ENCODE data around the gene ZNF366.

Gene ZNF366, protein sequence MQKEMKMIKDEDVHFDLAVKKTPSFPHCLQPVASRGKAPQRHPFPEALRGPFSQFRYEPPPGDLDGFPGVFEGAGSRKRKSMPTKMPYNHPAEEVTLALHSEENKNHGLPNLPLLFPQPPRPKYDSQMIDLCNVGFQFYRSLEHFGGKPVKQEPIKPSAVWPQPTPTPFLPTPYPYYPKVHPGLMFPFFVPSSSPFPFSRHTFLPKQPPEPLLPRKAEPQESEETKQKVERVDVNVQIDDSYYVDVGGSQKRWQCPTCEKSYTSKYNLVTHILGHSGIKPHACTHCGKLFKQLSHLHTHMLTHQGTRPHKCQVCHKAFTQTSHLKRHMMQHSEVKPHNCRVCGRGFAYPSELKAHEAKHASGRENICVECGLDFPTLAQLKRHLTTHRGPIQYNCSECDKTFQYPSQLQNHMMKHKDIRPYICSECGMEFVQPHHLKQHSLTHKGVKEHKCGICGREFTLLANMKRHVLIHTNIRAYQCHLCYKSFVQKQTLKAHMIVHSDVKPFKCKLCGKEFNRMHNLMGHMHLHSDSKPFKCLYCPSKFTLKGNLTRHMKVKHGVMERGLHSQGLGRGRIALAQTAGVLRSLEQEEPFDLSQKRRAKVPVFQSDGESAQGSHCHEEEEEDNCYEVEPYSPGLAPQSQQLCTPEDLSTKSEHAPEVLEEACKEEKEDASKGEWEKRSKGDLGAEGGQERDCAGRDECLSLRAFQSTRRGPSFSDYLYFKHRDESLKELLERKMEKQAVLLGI

DNA sequence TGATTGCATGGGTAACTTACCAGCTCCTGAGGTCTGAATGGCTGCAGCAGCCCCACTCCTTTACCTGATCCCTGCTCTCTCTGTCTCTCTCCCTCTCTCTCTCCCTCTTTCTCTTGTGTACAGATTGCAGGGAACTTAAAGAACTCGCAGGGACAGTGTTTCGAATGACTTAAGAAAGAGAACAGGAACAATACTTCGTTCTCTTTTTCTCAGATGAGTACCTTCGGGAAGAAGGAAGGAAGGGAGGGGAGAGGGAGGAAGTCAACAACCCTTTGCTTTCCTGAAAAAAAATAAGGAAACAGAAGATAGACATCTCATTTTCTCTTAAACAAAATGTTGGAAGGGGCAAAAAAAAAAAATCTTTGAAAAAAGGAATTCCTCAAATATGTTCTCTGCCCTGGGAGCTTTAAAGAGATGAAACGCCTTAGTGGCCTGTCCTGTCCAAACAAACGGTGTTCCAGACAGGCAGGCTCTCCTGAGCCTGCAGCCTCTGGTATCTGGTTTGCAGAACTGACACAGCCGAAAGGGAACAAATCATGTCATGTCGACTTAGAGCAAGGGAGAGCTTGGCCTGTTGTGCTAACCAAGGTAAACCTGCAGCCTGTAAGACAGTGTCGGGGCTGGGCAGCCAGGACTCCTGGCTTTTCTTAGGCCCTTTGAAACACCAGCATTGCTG, at the start of gene ZNF366:
TSS of gene ZNF366 (minus strand) at position 180 of the 676 bp plus-strand sequence. CDS start 45,914 bp downstream, outside the sequence.
- no peak for TF ChIP-seq CTCF (IDR thresholded peaks at IDR 0.05)
- Histone ChIP-seq H3K9me3 (no peaks in the 10 kb centered on the region), H3K27ac (peak within 1 kb of the TSS; percentile 43), H3K4me1 (ENCODE audit: control insufficient read depth in 1 of 2, insufficient read depth in 1 of 2, low read depth in 1 of 2, low read length in 1 of 2) (peaks cover 14 to 22% of the 10 kb centered on the region in 2 experiments), H3K27me3 (peaks cover 21% of the 10 kb centered on the region), H3K4me3 (ENCODE audit: low read depth in 1 of 2, low read length in 1 of 2) (peak within 1 kb of the TSS in 1 of 2 experiments; percentile 1), H3K36me3 (no peaks in the 10 kb centered on the region)

GRCh38 chr5:72556351-72557166, 49.3 kb upstream of the ZNF366 start:
- no peak for TF ChIP-seq CTCF (IDR thresholded peaks at IDR 0.05)
- Histone ChIP-seq H3K27me3 (peaks cover 35% of the 10 kb centered on the region), H3K4me3 (ENCODE audit: low read depth in 1 of 2, low read length in 1 of 2) (peak overlapping the region; percentile 26 to 51), H3K4me1 (ENCODE audit: control insufficient read depth in 1 of 2, insufficient read depth in 1 of 2, low read depth in 1 of 2, low read length in 1 of 2) (peaks cover 9 to 13% of the 10 kb centered on the region in 2 experiments), H3K36me3 (no peaks in the 10 kb centered on the region), H3K9me3 (no peaks in the 10 kb centered on the region), H3K27ac (no peak overlapping the region)

DNA sequence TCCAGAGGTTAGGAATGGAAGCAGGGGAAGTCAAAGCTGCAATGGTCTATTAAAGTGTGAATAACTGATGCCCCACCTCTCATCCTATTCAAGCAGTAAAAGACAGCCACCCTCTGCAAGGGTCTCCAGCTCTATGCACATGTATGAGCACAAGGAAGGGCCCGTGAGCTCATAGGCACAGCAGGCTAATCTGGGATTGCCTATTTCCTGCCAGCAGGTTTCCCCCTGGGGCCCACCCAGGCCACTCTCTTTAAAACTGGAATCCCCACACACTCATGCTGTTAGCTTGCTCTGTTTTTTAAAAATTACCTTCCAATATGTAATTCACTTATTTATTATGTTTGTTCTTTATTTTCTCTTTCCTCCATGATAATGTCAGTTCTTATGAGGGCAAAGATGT, 48.7 kb upstream of the ZNF366 start:
- Histone ChIP-seq H3K9me3 (no peaks in the 10 kb centered on the region), H3K4me1 (ENCODE audit: control insufficient read depth in 1 of 2, insufficient read depth in 1 of 2, low read depth in 1 of 2, low read length in 1 of 2) (peaks cover 9 to 13% of the 10 kb centered on the region in 2 experiments), H3K27ac (no peak overlapping the region), H3K36me3 (no peaks in the 10 kb centered on the region), H3K27me3 (peaks cover 35% of the 10 kb centered on the region), H3K4me3 (ENCODE audit: low read depth in 1 of 2, low read length in 1 of 2) (no peak overlapping the region)
- no peak for TF ChIP-seq CTCF (IDR thresholded peaks at IDR 0.05)

DNA sequence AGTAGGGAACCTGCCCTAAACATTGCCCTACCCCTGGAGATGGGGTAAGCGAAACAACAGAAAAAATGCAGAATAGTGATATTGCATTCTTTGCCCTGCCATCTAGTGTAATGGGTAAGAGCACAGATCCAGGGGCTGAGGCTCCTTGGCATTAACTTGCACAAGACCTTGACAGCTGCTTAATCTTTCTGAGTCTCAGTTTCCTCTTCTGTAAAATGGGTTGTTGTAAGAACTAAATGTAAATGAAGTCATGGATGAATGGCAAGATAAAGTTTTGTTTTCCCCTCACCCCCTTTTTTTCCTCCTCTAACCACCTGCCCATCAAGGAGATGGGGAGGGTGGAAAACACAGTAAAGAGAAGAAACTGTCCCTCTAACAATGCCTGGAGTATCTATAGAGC, 47.7 kb upstream of the ZNF366 start:
- Histone ChIP-seq H3K27ac (no peak overlapping the region), H3K4me3 (ENCODE audit: low read depth in 1 of 2, low read length in 1 of 2) (no peak overlapping the region), H3K4me1 (ENCODE audit: control insufficient read depth in 1 of 2, insufficient read depth in 1 of 2, low read depth in 1 of 2, low read length in 1 of 2) (peaks cover 9 to 13% of the 10 kb centered on the region in 2 experiments), H3K9me3 (no peaks in the 10 kb centered on the region), H3K36me3 (no peaks in the 10 kb centered on the region), H3K27me3 (peaks cover 35% of the 10 kb centered on the region)
- TF ChIP-seq CTCF (IDR thresholded peaks at IDR 0.05): no peak

DNA sequence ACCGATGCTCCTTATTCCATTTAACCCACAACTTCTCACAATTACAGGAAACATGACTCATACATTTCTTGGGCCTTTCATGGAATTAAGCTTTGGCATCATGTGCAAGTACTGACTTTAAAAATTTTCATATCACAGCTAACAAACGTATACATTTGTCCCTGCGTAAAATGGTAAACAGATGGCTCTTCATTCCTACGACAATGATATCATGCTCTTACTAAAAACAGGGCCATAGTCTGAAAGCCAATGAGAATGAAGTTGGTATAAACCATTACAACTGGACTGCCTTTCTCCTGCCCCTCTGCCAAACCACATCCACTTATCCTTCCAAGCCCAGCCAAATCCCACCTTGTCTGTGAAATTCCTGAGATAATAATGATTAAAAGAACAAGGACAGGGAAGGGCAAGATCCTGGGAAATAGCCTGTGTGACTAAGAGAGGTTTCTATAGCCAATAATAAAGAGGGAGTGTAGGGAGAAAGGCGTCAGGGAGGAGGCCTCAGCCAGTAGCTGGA, 44.9 kb upstream of the ZNF366 start:
- Histone ChIP-seq H3K9me3 (no peaks in the 10 kb centered on the region), H3K4me3 (ENCODE audit: low read depth in 1 of 2, low read length in 1 of 2) (no peak overlapping the region), H3K4me1 (ENCODE audit: control insufficient read depth in 1 of 2, insufficient read depth in 1 of 2, low read depth in 1 of 2, low read length in 1 of 2) (peaks cover 9 to 12% of the 10 kb centered on the region in 2 experiments), H3K27ac (no peak overlapping the region), H3K36me3 (no peaks in the 10 kb centered on the region), H3K27me3 (peaks cover 23% of the 10 kb centered on the region)
- TF ChIP-seq CTCF (IDR thresholded peaks at IDR 0.05): no peak

Data from neutrophil (primary cell).